H9 (cell line): ENCODE measurements around the gene PLEKHG7. TPM values are rescaled to one million over a fixed set of nuclear protein-coding genes. Genes with fewer than 3 reads are reported as not detected.

Source experiments
- DNase-seq: peaks from one replicate; pipeline ENCODE4 v3.0.0-alpha.2; 2017
- H2AFZ ChIP-seq: one replicate; pipeline ENCODE4 v1.6.1; 2013; ENCODE audit warnings: mild to moderate bottlenecking, low read length, control low read depth, moderate library complexity
- H2AK5ac ChIP-seq: 2 replicates; pipeline ENCODE4 v1.6.1; 2013; ENCODE audit warnings: low read length, control low read depth, mixed read lengths; ENCODE audit not compliant: insufficient read length
- H2BK120ac ChIP-seq: one replicate; pipeline ENCODE4 v1.6.1; 2013; ENCODE audit warnings: low read depth, mild to moderate bottlenecking, low read length, control low read depth, inconsistent platforms; ENCODE audit not compliant: poor library complexity, severe bottlenecking
- H2BK12ac ChIP-seq: 2 replicates; pipeline ENCODE4 v1.6.1; 2013; ENCODE audit warnings: low read length, control low read depth, mixed read lengths, low read depth; ENCODE audit not compliant: insufficient read length
- H2BK15ac ChIP-seq: 2 replicates; pipeline ENCODE4 v1.6.1; 2013; ENCODE audit warnings: low read depth, low read length, control low read depth
- H2BK20ac ChIP-seq: one replicate; pipeline ENCODE4 v1.6.1; 2013; ENCODE audit warnings: low read depth, mild to moderate bottlenecking, low read length, control low read depth, inconsistent platforms; ENCODE audit not compliant: poor library complexity, severe bottlenecking
- H2BK5ac ChIP-seq: 2 replicates; pipeline ENCODE4 v1.6.1; 2013; ENCODE audit warnings: low read length, control low read depth, mixed read lengths; ENCODE audit not compliant: insufficient read length
- H3K14ac ChIP-seq: 2 replicates; pipeline ENCODE4 v1.6.1; 2013; ENCODE audit warnings: low read length, control low read depth; ENCODE audit not compliant: insufficient read depth
- H3K18ac ChIP-seq: 2 replicates; pipeline ENCODE4 v1.6.1; 2013; ENCODE audit warnings: low read depth, mild to moderate bottlenecking, mixed read lengths, low read length, control low read depth; ENCODE audit not compliant: insufficient read length
- H3K23ac ChIP-seq: 2 replicates; pipeline ENCODE4 v1.6.1; 2013; ENCODE audit warnings: low read length, control low read depth, mixed read lengths, low read depth; ENCODE audit not compliant: insufficient read length
- H3K23me2 ChIP-seq: 2 replicates; pipeline ENCODE4 v1.6.1; 2013; ENCODE audit warnings: low read depth, mild to moderate bottlenecking, mixed read lengths, low read length, control low read depth; ENCODE audit not compliant: insufficient read length, poor library complexity, severe bottlenecking
- H3K27ac ChIP-seq: 2 replicates; pipeline ENCODE4 v1.5.1; 2013; ENCODE audit warnings: low read length, control low read depth, mixed read lengths, low read depth; ENCODE audit not compliant: insufficient read length
- H3K27me3 ChIP-seq: 2 replicates; pipeline ENCODE4 v1.6.1; 2013; ENCODE audit warnings: low read length, control low read depth, inconsistent platforms; ENCODE audit not compliant: insufficient read depth
- H3K4ac ChIP-seq: 2 replicates; pipeline ENCODE4 v1.6.1; 2013; ENCODE audit warnings: low read depth, mild to moderate bottlenecking, control low read depth, inconsistent platforms, low read length, moderate library complexity
- H3K4me1 ChIP-seq: 2 replicates; pipeline ENCODE4 v1.6.1; 2013; ENCODE audit warnings: low read length, control low read depth, inconsistent platforms; ENCODE audit not compliant: insufficient read depth
- H3K4me2 ChIP-seq: 2 replicates; pipeline ENCODE4 v1.6.1; 2013; ENCODE audit warnings: low read length, control low read depth, mixed read lengths; ENCODE audit not compliant: insufficient read length, insufficient read depth
- H3K56ac ChIP-seq: 2 replicates; pipeline ENCODE4 v1.6.1; 2013; ENCODE audit warnings: low read depth, mild to moderate bottlenecking, mixed read lengths, low read length, control low read depth; ENCODE audit not compliant: insufficient read length
- H3K79me1 ChIP-seq: 2 replicates; pipeline ENCODE4 v1.6.1; 2013; ENCODE audit warnings: low read depth, mild to moderate bottlenecking, moderate library complexity, low read length, control low read depth, inconsistent platforms; ENCODE audit not compliant: insufficient read depth, poor library complexity, severe bottlenecking
- H3K79me2 ChIP-seq: 2 replicates; pipeline ENCODE4 v1.6.1; 2013; ENCODE audit warnings: low read length, control low read depth, inconsistent platforms; ENCODE audit not compliant: insufficient read depth
- H3K9ac ChIP-seq: 2 replicates; pipeline ENCODE4 v1.6.1; 2013; ENCODE audit warnings: low read length, control low read depth, mixed read lengths; ENCODE audit not compliant: insufficient read length; ENCODE audit errors: extremely low read depth
- H3K9me3 ChIP-seq: one replicate; pipeline ENCODE4 v1.6.1; 2013; ENCODE audit warnings: low read depth, low read length, inconsistent platforms; ENCODE audit not compliant: control insufficient read depth
- H3T11ph ChIP-seq: one replicate; pipeline ENCODE4 v1.6.1; 2013; ENCODE audit warnings: mild to moderate bottlenecking, low read length, control low read depth, inconsistent platforms
- H4K20me1 ChIP-seq: one replicate; pipeline ENCODE4 v1.6.1; 2013; ENCODE audit not compliant: control insufficient read depth, insufficient read length, insufficient read depth
- H4K5ac ChIP-seq: 2 replicates; pipeline ENCODE4 v1.6.1; 2013; ENCODE audit warnings: low read depth, mild to moderate bottlenecking, mixed read lengths, low read length, control low read depth; ENCODE audit not compliant: insufficient read length
- H4K8ac ChIP-seq: replicated peaks from 2 replicates; pipeline ENCODE4 v1.6.1; 2013; ENCODE audit warnings: low read length, control low read depth, mixed read lengths, low read depth; ENCODE audit not compliant: insufficient read length
- H4K91ac ChIP-seq: 2 replicates; pipeline ENCODE4 v1.6.1; 2013; ENCODE audit warnings: low read depth, mild to moderate bottlenecking, moderate library complexity, mixed read lengths, low read length, control low read depth; ENCODE audit not compliant: insufficient read length
- H3K27ac Mint-ChIP-seq, 3 experiments: 2 replicates in 2 of 3; 3 replicates in 1 of 3; pipeline ENCODE4 v1.8.0; 2020 to 2021; ENCODE audit warnings: mixed read lengths in 3 of 3, mild to moderate bottlenecking in 1 of 3, moderate library complexity in 1 of 3
- H3K27me3 Mint-ChIP-seq: 2 replicates; pipeline ENCODE4 v1.8.0; 2021; ENCODE audit warnings: low read depth, mild to moderate bottlenecking, moderate library complexity, mixed read lengths
- H3K36me3 Mint-ChIP-seq, 3 experiments: 2 replicates in 2 of 3; 3 replicates in 1 of 3; pipeline ENCODE4 v1.8.0; 2020 to 2021; ENCODE audit warnings: low read depth in 3 of 3, mixed read lengths in 3 of 3; ENCODE audit not compliant: insufficient read depth in 1 of 3
- H3K4me1 Mint-ChIP-seq, 2 experiments: 2 replicates each; pipeline ENCODE4 v1.8.0; 2020; ENCODE audit warnings: mixed read lengths in 2 of 2
- H3K4me3 Mint-ChIP-seq, 2 experiments: 2 replicates in 1 of 2; 3 replicates in 1 of 2; pipeline ENCODE4 v1.8.0; 2020 to 2021; ENCODE audit warnings: mild to moderate bottlenecking in 2 of 2, mixed read lengths in 2 of 2, moderate library complexity in 1 of 2
- H3K9me3 Mint-ChIP-seq, 2 experiments: 2 replicates in 1 of 2; 3 replicates in 1 of 2; pipeline ENCODE4 v1.8.0; 2020; ENCODE audit warnings: mild to moderate bottlenecking in 2 of 2, mixed read lengths in 2 of 2, moderate library complexity in 1 of 2
- CTCF ChIP-seq: fragments of 200-600 bp; sonication (generic); conservative IDR thresholded peaks from 3 replicates; pipeline ENCODE4 v1.8.0; 2021; ENCODE audit warnings: antibody characterized with exemption, mild to moderate bottlenecking
- WGBS: extraction: QIAGEN DNeasy Blood & Tissue Kit; methylation state at CpG from one replicate; pipeline ENCODE4 v1.1.7; 2013; ENCODE audit warnings: missing lambda C conversion rate, low lambda C conversion rate, mixed read lengths; ENCODE audit not compliant: insufficient read length; ENCODE audit errors: extremely low coverage; 5-methylcytosine and 5-hydroxymethylcytosine counted together
- total RNA-seq: library from RNA; stranded (reverse); gene quantifications from 2 replicates; pipeline ENCODE4 v1.2.1, GENCODE V29; 2021

Gene PLEKHG7
- total RNA-seq, 1 experiment from 2014 or later, result not detected

DNA sequence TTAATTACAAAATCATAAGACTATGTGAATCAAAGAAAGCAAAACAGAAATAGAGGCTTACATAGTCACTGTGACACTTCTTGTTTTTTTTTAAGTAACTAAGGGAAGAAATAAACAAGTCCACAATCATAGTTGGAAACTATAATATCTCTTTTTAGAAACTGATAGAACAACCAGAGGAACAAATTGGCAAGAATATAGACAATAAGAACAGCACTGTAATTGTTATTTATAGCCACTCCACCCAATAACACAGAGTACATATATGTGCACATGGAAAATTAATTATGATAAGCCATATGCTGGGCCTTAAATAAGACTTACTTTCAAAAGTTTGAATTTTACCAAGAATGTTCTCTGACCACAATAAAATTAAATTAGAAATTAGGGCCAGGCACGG lies 101.1 kb downstream of the PLEKHG7 start:
- no peak overlapping the region for H4K5ac ChIP-seq
- DNase-seq, result no peak
- H2AFZ ChIP-seq, result no peak overlapping the region
- H3K27me3 ChIP-seq, result no peaks in the 10 kb centered on the region
- no peak overlapping the region for H2AK5ac ChIP-seq
- H3K4me2 ChIP-seq, result no peak overlapping the region
- H2BK15ac ChIP-seq, result no peak overlapping the region
- H3K14ac ChIP-seq, result no peak overlapping the region
- H3T11ph ChIP-seq, result no peak overlapping the region
- H3K4ac ChIP-seq, result no peak overlapping the region
- no peaks in the 10 kb centered on the region for H3K79me2 ChIP-seq
- Mint-ChIP-seq H3K4me1 (no peaks in the 10 kb centered on the region), H3K36me3 (peaks cover 2 to 16% (median 13%) of the 10 kb centered on the region in 3 experiments; a peak in 6 of 7 replicates), H3K27ac (no peak overlapping the region), H3K27me3 (no peaks in the 10 kb centered on the region), H3K4me3 (no peak overlapping the region), H3K9me3 (no peaks in the 10 kb centered on the region)
- H3K56ac ChIP-seq, result no peak overlapping the region
- H3K9me3 ChIP-seq, result no peaks in the 10 kb centered on the region
- no CpG with 5 or more reads among the region's 1 CpG for WGBS
- H3K4me1 ChIP-seq, result no peaks in the 10 kb centered on the region
- H2BK12ac ChIP-seq, result no peak overlapping the region
- no peak overlapping the region for H2BK120ac ChIP-seq
- no peak overlapping the region for H3K9ac ChIP-seq
- H3K18ac ChIP-seq, result no peak overlapping the region
- no peaks in the 10 kb centered on the region for H3K23me2 ChIP-seq
- no peaks in the 10 kb centered on the region for H4K20me1 ChIP-seq
- no peak overlapping the region for H2BK5ac ChIP-seq
- H3K23ac ChIP-seq, result no peak overlapping the region
- H4K91ac ChIP-seq, result no peak overlapping the region
- H2BK20ac ChIP-seq, result no peak overlapping the region
- H3K27ac ChIP-seq, result no peak overlapping the region
- no peaks in the 10 kb centered on the region for H3K79me1 ChIP-seq
- H4K8ac ChIP-seq, result no peak overlapping the region
- TF ChIP-seq CTCF, result no peak
